ENCODE results near the gene CPEB2. TPM values are rescaled to one million over a fixed set of nuclear protein-coding genes. Genes with fewer than 3 reads are reported as not detected.

CPEB2 gene
- total RNA-seq, 1 donor from 2014 or later: 3.5 TPM

DNA sequence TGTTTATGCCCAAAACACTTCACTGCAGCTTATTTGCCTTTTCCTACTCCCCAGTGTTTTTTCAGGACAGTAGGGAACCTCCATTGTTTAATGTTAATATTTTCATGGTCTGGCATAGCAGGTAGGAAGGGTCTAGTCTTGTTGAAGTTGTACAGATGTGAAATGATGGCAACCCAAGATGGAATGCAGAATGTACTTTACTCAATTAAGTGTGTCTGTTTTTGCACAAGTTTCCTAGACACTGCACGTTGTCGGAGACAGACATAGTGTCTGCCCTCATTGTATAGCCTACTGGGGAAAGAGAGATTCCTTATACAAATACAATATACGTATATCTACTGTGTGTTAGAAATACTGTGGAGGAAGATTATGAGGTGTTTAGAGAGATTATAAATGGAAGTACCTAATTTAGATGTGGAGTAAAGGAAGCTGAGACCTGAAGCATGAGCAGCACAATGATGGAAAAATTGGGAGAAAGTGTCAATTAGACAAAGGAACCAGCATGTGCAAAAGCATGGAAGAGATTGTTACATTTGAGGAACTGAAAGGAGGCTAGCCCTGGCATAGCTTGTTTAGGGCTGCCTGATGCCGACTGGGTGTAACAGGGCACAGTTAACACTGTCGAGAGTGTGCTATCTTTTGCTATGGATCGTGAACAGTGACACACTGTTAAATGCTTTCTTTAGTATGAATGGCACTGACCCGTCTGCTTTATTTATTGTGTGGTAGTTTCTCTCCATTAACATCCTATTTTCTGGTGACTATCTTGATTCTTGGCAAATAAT lies 18.4 kb downstream of the CPEB2 start:
- TF ChIP-seq, protein P1, sequence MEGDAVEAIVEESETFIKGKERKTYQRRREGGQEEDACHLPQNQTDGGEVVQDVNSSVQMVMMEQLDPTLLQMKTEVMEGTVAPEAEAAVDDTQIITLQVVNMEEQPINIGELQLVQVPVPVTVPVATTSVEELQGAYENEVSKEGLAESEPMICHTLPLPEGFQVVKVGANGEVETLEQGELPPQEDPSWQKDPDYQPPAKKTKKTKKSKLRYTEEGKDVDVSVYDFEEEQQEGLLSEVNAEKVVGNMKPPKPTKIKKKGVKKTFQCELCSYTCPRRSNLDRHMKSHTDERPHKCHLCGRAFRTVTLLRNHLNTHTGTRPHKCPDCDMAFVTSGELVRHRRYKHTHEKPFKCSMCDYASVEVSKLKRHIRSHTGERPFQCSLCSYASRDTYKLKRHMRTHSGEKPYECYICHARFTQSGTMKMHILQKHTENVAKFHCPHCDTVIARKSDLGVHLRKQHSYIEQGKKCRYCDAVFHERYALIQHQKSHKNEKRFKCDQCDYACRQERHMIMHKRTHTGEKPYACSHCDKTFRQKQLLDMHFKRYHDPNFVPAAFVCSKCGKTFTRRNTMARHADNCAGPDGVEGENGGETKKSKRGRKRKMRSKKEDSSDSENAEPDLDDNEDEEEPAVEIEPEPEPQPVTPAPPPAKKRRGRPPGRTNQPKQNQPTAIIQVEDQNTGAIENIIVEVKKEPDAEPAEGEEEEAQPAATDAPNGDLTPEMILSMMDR (conservative IDR thresholded peaks at IDR 0.05; ENCODE audit: low read depth, low read length): no peak
- no peak overlapping the region for H3K4me3 ChIP-seq (ENCODE audit: low read depth, low read length)
- DNase-seq (ENCODE audit: low read depth): no peak

DNA sequence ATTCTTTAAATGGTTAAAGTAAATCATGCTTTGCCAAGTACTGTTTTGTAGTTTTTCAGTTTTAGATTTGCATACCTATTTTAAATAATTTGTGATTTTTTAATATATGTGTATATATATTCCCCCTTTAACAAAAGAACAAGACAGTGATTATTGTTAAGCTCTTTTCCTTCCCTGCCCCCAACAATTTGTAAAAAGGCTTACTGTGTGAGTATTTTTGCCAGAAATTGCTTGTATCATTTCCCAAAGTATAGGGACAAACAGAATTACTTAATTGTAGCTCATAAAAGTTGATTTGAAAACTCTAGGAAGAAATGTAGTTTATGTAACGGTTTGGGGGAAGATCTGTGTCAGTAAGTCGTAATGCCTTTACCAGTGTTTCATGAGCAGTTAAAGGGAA lies 19.0 kb downstream of the CPEB2 start:
- DNase-seq (ENCODE audit: low read depth): no peak
- TF ChIP-seq, protein P1 (conservative IDR thresholded peaks at IDR 0.05; ENCODE audit: low read depth, low read length): no peak
- no peak overlapping the region for H3K4me3 ChIP-seq (ENCODE audit: low read depth, low read length)

DNA sequence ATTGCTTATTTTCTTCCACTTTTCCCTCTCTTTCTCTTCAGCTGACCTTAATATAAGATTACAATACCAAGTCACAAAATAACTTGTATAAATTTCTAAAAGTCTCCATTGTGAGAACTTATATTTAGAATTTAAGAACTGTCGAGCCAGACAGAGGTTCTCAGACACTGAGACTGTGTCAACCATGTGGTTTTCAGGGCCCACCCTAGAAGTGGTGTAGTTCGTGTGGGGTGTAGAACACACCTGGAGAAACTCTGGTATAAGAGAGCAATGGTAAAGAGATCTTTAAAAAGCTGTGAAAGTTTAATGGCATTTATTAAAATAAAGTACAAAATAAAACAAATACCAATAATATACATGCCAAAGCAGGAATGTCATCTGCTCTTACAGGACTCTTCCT lies 19.7 kb downstream of the CPEB2 start:
- H3K4me3 ChIP-seq (ENCODE audit: low read depth, low read length): no peak overlapping the region
- DNase-seq (ENCODE audit: low read depth): no peak
- TF ChIP-seq, protein P1 (conservative IDR thresholded peaks at IDR 0.05; ENCODE audit: low read depth, low read length): no peak

DNA sequence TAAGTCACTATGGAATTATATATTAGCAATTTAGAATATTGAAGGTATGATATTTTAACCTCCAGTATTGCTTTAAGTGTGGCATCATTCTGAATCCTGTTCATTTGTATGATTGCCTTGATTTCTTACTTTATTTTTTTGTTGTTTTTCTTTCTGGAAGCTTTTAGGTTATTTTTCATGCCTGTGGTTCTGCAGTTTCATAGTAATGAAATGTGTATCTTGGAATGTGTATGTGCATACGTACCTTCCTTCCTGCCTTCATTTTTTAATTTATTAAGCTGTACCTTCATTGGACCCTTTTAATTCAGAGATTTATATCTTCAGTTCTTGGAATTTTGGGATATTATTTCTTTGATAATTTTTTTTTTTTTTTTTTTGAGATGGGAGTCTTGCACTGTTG lies 22.1 kb downstream of the CPEB2 start:
- DNase-seq (ENCODE audit: low read depth): no peak
- TF ChIP-seq, protein P1 (conservative IDR thresholded peaks at IDR 0.05; ENCODE audit: low read depth, low read length): no peak
- H3K4me3 ChIP-seq (ENCODE audit: low read depth, low read length): no peak overlapping the region

DNA sequence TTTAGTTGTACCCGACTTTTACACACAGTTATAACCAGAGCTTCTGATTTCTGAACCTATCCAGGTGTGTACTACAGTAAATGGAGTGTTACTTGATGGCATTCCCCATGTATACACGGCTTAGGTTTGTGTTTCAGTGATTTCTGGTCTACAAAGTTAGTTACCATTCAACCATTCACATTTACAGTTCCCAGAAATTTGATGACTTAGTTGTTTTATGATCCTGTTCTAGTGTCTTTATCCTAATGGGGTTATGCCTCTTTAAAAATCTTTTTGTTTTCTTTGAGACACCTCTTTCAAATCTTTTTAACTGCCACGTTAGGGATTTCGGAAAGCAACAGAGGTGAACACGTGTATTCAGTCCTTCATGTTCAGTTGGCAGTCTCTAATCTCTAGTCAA lies 23.4 kb downstream of the CPEB2 start:
- no peak overlapping the region for H3K4me3 ChIP-seq (ENCODE audit: low read depth, low read length)
- DNase-seq (ENCODE audit: low read depth): no peak
- TF ChIP-seq, protein P1 (conservative IDR thresholded peaks at IDR 0.05; ENCODE audit: low read depth, low read length): no peak

DNA sequence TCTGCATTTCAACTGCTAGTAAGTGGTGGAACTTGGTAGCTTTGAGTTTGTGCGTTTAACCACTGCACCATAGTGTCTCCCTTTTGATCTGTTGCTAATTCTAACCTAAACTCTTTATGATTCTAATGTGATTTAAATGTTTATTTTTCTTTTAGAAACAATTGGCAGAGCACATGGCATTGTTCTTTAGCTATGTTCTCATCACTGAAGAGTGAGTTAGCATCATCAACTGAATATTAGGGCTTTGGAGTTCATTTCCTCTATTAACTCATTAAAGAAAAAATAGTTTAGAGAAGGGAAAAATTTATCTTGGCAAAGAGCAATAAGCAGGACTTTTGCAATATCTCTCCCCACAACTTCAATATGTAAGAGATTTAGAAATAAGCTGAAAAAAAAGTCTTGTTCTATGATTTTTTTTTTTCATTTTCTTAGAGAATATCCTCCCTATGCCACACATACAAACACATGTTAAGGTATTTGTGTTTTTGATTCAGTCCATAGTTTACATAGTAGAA lies 25.7 kb downstream of the CPEB2 start:
- H3K4me3 ChIP-seq (ENCODE audit: low read depth, low read length): no peak overlapping the region
- TF ChIP-seq, protein P1 (conservative IDR thresholded peaks at IDR 0.05; ENCODE audit: low read depth, low read length): no peak
- DNase-seq (ENCODE audit: low read depth): no peak

DNA sequence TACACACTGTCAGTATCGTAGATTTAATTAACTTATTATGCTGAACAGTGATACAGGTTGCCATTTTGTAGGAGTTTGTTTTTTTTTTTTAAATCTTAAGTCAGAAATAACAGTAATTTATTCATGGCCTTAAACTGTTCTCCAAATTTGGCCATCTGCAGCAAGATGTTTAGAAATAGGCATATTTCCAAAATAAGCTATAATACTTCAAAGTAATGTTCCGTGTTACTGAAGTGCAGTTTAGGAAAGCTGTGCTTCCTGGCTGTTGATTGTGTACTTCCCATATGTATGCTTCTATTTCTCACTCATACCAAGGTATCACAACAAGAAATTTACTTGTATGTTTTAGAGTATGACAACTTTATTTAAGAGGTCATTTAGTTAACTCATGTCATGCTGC lies 28.9 kb downstream of the CPEB2 start:
- TF ChIP-seq, protein P1 (conservative IDR thresholded peaks at IDR 0.05; ENCODE audit: low read depth, low read length): no peak
- H3K4me3 ChIP-seq (ENCODE audit: low read depth, low read length): no peak overlapping the region
- DNase-seq (ENCODE audit: low read depth): no peak
